GM04503 (cell line): ENCODE data around the gene CNKSR1.

Experiments used
- DNase-seq: peaks from one replicate; pipeline ENCODE4 v3.0.0-alpha.2; 2012; ENCODE audit warnings: low read depth

The CNKSR1 gene

DNA sequence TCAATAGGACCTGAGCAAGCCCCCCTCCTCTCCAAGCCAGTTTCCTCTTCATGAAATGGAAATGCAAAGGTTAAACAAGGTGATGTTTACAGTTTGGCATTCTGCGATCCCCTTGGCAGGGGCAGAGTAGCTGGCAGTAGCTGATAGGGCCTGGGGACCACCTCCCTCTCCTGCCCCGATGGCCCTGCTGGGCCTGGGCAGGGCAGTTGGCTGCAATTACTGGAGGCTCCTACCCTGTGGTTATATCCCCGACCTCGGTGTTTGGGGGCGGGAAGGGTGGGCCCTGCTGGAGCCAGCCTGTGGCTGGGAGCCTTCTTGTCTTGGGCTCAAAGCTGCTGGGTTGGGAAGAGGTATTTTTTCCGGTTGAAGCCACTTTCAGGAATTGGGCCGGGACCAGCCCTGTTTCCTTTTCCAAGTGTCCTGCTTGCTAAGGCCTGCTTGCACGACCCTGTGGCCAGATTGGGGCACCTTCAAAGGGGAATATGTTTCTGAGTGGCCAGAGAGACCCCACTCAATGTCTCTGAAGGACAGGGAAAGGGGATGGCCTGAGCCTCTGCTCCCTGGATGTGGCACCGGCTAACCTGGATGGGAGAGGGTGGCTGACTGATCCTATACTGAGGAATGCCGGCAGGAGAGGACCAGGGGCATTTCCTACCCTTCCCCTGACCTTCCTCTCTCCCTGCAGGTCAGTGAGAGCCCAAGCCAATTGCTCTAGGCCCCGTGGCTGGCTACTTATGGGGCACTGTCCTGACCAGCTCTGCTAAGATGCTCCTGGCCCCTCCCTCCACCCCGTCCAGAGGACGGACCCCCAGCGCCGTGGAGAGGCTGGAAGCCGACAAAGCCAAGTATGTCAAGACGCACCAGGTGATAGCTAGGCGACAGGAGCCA lies 16.5 kb upstream of the CNKSR1 start:
- DNase-seq = no peak

DNA sequence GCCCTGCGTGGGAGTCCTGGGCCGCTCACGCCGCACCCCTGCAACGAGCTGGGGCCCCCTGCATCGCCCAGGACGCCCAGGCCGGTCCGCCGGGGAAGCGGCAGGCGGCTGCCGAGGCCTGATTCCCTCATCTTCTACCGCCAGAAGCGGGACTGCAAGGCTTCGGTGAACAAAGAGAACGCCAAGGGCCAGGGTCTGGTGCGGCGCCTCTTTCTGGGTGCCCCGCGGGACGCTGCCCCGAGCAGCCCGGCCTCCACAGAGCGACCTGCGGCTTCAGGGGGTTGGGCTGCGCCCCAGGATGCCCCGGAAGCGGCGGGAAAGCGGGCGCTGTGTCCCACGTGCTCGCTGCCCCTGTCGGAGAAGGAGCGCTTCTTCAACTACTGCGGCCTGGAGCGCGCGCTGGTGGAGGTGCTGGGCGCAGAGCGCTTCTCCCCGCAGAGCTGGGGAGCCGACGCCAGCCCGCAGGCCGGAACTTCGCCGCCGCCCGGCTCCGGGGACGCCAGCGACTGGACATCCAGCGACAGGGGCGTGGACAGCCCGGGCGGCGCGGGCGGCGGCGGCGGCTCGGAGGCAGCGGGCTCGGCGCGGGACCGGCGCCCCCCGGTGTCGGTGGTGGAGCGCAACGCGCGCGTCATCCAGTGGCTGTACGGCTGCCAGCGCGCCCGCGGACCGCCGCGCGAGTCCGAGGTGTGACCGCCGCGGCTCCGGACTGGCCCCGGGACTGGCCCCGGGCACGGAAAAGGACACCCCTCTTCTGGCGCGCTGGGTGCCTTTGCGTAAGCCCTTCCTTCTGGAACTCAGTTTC lies 15.7 kb upstream of the CNKSR1 start:
- DNase-seq = no peak

DNA sequence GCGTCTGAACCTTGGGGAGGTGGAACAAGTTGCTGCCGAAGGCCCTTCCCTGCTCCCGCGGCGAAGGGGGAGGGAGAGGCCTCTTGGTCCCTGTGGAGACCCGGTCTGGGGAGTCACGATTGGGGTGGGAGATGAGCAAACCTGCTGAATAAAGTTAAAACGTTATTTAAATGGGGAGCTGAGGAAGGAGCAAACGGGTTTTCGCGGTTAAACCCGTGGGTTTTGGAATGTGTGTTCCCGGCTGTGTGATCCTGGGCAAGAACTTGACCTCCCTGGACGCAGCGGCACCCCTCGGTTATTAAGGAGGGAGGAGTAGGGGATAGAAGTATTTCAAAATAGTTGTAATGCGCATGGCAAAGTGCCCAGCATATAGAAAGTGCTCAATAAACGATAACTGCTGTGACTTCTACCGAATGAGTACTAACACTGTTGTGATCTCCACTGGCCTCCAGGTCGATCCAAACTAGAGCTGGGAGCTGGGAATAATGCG lies 15.0 kb upstream of the CNKSR1 start:
- DNase-seq = no peak

DNA sequence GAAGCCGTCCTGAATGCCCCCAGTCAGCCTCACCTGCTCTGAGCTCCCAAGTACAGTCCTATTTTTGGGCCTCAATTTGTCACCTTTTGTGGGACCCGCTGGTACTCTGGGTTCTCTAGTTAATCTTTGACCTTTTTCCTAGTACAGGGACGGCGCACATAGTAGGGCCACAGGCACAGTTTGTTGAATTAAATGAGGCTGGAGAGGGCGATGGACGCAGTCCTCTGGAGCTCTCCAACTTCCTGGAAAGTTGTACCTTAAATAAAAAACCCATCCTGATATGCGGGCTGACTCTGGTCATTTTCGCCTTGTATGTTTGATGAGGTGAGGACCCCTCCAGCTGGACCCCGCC lies 13.6 kb upstream of the CNKSR1 start:
- DNase-seq = no peak

DNA sequence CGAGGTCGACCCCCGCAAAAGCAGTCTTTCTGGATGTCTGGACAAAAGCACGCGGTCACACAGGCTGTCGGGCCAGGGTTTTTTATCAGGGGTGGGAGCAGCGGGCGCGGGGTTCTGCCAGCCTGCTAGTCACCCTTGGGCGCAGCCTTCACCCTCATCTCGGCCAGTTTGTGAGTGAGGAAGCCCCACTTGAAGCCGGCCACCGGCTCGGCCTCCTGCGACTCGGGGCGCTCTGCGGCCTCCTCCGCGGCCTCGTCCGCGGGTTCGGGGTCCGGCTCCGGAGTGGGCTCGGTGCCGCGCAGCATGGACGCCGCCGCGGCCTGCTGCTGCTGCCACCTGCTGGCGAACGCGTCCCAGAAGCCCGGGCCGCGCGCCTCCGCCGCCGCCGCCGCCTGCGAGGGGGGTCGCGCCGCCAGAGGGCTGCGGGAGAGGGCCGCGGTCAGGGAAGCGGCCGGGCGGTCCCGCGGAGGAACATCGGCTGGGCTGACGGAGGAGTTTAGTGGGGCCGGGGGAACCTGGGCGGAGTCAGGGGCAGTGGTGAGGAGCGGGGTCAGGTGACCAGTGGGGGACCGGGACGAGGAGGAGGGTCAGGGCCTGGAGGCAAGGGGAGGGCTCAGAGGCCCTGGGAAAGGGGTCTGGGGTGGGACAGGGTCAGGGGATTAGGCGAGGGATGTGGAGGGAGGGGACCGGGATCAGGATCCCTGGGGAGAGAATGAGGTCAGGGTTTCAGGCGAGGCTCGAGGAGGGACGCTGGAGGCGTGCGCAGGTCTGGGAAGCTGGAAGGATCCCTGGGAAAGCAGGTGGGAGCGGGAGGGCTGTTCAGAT lies 13.0 kb upstream of the CNKSR1 start:
- DNase-seq = no peak

DNA sequence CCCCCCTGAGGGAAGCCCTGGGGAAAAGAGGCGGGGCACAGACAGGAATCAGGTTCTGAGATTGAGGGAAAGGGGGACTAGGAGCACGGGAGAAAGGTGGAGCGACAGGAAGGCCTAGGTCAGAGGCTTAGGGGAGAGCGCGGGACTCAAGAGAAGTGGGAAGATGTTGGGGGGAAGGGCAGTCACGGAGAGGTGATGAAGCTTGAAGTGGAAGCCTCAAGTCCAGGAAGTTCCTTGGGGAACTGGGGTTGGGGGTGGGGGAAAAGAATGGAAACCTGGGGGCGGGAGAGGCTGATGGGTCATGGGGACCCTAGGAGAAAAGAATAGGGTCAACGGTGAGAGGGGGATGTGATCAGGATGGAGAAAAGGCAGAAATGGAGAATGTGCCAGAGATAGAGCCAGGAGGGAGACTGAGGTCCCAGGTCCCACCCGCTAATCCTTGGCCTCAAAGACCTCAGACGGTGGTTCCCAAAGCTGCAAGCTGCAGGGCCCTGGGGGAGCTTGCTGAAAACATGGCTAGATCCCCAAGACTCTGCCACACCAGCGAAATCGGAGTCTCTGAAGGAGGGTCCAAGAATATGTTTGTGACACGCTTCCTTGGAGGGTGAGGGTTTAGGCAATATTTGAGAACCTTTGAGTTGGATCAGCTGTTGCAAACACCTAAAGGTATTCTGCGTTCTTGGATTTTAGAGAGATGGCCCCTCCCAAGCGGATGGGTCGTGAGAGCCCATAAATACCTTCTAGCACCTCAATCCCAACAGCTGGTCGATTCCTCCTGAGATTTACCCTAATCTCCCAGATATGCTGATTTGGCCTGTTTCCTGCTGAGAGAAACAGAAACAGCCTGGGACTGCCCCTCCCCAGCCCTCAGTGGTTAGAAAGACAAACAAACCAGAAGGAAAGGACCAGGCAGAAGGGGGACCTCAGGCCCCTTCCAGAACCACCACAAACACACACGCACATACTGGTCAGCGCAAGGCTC lies 12.1 kb upstream of the CNKSR1 start:
- DNase-seq = no peak

DNA sequence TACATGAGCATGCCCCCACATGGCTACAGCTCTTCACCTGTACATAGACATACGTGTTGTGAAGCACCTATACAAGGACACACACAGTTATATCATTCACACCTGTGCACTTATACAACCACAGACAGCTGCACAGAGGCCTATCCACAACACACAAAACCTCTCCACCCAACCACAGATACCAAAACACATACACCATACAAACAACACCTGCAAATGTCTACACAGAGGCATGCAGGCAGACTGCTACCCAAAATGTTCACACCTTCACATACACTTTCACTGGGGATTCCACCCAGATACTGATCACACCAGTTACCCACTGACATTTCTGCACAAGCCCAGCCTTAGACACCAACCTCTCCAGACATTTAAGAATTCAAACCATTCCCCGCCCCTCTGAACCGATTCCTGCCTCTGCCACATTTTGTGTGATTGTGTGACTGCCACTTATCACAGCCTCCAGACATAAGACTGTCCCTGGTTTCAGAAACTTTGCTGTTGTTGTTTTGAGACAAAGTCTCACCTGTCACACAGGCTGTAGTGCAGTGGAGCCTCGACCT lies 10.5 kb upstream of the CNKSR1 start:
- no peak for DNase-seq

DNA sequence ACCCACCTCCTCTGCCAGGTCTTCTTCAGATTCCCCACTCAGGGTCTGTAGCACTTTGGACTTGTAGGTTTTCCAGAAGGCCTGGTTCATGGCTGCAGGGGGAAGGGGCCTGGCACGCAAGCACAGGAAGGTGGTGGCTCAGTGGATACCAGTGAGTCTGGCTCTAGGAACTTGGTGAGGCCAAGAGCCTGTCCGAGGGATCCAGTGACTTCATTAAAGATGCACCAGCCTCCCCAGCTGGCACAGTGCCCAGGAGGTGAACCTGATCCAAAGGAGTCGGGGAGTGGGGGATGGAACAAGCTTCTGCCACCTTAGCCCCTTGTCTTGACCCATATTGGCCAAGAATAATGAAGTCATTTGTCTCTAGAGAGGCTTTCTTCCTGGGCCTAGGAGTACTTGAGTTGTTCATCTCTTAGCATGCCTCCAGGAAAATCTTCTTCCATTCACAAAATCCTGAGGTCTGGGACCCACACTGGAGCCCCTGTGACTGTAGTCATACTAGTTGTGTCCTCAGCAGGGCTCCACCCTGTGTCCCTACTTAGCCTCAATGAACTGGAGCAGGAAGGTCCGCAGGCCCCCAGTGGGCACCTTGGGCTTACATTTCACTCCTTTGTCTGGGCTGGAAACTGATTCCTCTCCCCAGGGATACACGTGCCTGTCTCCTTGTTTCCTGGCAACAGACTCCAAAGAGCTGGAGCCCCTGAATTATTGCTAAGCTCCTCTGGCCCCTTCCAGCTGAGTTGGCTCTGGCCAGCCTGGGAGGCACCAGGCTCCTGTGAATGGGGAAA lies 8.7 kb upstream of the CNKSR1 start, which contains the start of gene C1orf232:
TSS of gene C1orf232 (minus strand) at position 554 of the 788 bp plus-strand sequence. CDS start at position 90, 464 bp downstream.
- no peak for DNase-seq

DNA sequence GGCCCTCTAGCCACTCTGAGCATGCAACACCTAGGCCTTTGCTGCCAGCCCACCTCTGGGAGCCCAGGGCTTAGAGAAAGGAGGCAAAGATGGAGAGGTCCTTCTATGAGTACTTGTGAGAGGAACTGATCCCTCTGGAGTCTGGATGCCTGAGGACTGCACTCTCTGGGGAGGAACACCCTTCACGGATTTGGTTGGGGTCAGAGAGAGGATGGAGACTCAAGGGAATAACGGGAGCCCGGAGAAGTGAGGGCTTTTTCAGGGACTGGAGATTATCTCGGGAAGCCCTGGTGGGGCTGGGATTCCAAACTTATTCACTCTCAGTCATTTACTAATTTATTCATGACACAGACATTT lies 8.1 kb upstream of the CNKSR1 start:
- no peak for DNase-seq

DNA sequence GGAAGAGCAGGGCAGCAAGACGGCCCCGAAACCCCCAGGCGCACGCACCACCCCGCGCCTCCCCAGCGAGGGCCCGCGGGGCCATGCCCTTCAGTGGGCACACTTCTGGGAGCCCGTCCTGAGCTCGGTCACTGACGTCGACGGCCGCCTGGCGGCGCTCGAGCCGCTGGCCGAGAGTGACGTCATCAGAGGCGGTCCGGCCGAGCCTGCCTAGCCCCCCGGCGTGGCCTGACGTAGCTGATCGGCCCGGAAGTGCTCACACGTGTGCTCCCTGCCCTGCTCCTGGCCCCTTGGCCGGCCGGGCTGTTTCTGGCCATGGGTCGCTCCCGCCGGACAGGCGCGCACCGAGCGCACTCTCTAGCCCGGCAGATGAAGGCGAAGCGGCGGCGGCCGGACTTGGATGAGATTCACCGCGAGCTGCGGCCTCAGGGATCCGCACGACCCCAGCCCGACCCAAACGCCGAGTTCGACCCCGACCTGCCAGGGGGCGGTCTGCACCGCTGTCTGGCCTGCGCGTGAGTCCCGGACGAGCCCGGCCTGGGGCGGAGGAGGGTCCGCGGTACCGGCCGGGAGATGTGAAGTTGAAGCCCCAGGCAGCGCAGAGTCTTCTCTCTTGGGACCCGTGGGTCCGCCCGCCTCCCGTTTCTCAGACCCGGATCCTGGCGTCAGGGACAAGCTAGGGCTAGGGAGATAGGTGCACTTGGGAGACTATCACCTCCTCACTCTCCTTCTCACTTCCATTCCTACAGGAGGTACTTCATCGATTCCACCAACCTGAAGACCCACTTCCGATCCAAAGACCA lies 7.4 kb upstream of the CNKSR1 start, which contains the start of gene ZNF593:
TSS of gene ZNF593 (plus strand) at position 240 of the 803 bp plus-strand sequence. CDS start at position 316, 76 bp downstream.
- peak; percentile 39 for DNase-seq

DNA sequence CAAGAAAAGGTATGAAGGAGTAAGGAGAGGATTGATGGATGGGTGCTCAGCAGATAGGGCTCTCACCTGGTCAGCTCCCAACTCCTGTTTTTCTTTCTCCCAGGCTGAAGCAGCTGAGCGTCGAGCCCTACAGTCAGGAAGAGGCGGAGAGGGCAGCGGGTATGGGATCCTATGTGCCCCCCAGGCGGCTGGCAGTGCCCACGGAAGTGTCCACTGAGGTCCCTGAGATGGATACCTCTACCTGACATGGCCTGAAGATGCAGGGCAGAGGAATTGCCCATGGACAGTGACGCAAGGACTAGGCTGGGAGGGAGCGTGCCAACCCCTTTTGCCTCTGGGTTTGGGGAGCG lies 6.8 kb upstream of the CNKSR1 start:
- DNase-seq = no peak

DNA sequence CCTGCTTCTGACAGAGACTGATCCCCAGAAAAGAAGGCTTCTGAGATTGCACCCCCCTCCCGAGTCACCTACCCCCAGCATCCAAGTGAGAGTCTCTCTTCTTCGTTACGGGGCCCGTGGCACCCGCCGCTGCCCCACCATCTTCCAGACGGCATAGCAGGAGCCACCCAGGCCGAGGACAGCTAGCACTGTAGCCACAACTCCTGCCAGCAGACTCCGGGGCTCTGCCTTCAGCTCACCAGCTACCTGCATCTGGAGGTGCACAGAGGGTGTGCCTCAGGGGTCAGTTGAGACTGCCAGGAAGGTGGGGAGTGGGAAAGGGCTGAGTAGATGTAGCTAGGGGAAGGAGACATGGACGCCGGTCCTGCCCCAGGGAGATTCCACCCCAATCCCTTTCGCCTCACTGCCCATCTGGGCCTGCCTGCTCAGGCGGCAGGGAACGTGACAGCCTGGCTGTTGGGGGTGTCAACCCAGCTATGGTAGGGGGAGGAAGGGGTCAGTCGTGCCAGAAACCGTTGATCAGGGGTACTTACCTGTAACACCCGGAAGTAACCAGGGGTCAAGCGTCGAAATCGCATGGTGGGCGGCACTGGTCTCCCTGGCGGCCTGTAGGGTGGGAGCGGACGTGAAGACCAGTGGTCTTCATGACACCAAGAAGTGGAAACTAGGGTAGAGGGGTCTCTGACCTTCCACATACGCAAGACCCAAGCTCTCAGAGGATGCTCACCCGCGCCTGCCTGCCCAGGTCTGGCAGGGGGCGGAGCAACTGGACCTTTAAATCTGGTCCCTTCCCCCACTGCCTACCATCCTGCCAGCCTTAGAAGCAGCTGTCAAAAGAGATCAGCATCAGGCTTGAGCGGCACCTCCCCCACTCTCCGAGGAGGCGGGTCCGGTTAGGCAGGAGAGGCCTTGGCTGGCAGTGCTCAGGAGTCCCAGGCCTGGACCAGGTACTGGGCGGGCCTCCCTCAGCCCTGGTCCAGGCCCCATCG lies 5.9 kb upstream of the CNKSR1 start, which contains the start of gene ZNF593OS:
TSS of gene ZNF593OS (minus strand) at position 749 of the 989 bp plus-strand sequence. CDS start at position 578, 171 bp downstream.
- DNase-seq = no peak

DNA sequence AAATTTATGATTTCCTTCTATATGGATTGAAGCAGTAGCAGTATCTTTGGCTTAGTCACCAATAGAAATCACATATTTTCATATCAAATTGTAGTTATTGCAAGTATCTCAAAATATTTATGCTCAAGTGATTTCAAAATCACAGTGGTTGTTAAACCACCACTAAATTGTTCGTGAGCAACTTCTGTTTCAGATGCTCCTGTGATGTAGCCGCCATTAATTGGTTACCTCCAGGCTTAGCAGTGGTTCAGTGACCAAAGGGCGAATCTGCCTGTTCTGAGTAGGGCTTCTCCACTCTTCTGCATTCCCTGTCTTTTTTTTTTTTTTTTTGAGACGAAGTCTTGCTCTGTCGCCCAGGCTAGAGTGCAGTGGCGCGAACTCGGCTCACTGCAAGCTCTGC lies 1.9 kb upstream of the CNKSR1 start:
- no peak for DNase-seq

DNA sequence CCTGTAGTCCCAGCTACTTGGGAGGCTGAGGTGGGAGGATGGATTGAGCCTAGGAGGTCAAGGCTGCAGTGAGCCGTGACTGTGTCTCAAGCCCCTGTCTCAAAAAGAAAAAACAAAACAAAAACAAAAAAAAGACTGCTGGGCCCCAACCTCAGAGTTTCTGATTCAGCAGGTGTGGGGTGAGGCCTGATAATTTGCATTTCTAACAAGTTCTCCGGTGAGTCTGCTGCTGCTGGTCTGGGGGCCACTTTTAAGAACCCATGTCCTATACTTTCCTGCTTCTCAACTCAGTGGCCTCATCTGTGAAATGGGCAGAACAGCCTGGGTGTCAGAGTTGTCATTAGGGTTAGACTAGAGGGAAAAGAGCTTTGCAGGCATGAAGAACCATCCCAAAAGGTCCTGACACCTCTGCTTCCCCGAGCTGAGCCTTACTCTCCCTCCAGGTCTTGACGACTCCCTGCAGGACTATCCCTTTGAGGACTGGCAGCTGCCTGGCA lies 2.8 kb downstream of the CNKSR1 start:
- no peak for DNase-seq

DNA sequence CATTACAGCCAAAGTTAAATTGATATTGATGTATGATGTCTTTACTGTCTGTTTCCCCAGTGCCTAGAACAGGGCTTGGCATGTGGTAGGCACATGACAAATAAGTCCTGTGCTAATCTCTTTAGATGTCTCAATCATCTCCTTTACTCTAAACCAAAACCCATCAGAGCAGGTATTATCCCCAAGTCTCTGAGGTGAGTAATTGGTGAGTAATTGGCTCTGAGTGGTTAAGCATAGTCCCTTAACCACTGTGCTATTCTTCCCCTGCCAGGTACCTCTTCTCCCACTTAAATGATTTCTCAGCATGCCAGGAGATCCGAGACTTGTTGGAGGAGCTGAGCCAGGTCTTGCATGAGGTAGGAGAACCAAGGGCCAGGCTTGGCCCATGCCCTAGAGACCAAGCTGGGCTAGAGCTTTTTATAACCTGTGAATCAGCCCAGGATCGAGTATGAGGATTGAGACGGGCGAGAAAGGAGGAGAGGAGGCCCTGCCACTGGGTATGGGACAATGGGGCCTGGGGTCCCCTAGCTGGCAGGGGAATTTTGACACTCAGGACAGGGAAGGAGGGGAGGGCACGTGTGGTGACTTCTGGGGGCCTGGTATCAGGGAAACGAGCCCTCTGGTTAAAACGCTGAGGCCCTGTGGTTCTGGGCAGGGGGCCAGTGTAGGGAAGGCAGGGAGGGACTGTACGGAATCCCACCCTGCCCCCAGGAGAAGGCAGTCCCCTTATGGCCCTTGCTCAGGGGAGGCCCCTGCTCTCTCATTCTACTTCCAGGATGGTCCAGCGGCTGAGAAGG lies 4.5 kb downstream of the CNKSR1 start:
- no peak for DNase-seq

DNA sequence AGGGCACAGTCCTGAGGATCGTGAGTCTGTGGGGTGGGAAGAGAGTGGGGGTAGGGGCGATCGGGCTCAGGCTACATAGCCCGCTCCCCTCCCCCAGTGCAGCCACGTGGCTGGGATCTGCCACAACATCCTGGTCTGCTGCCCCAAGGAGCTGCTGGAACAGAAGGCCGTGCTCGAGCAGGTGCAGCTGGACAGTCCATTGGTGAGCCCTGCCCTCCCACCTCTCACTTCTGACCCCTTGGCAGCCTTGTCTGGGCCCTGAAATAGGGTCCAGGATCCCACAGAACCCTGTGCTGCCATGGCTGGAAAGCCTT lies 5.0 kb downstream of the CNKSR1 start:
- no peak for DNase-seq

DNA sequence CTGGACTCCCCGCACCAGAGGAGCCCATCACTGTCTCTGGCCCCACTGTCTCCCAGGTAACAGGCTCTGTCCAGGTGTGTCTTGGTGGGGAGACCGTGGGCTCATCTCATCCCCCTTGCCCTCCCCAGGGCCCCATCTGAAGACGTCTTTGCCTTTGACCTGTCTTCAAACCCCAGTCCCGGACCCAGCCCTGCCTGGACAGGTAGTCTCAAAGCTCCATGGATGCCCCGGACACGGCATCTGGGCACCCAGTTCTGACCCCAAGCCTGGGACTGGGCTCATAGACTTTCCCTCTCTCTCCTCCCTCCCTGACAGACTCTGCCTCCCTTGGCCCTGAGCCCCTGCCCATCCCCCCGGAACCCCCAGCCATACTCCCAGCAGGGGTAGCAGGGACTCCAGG lies 6.8 kb downstream of the CNKSR1 start:
- no peak for DNase-seq
